SK-MEL-5 (cell line): ENCODE results near the gene OVCA2. TPM values are rescaled to one million over a fixed set of nuclear protein-coding genes. Genes with fewer than 3 reads are reported as not detected.

Experiments used
- DNase-seq: peaks from one replicate; pipeline ENCODE4 v3.0.0-alpha.2; 2016; ENCODE audit warnings: low read depth, low spot score
- in situ Hi-C: cut with HindIII; loops from 2 replicates; pipeline ENCODE4 v1.10.0; 2016; ENCODE audit warnings: low sequenced_read_pairs, high pct_unique_total_duplicates, low pct_unique_long_range_greater_than_20kb
- polyA plus RNA-seq, 2 experiments: library from polyadenylated mRNA; depleted of rRNA; stranded (reverse); fragments of >200 nt; gene quantifications; 2 replicates each; pipeline ENCODE4 v1.2.3, GENCODE V29; 2015
- total RNA-seq: library from RNA; depleted of rRNA; stranded (reverse); fragments of >200 nt; shearing (Covaris generic); gene quantifications from 2 replicates; pipeline ENCODE4 v1.2.3, GENCODE V29; 2014; rRNA removed

Gene OVCA2
- total RNA-seq = 74.9 and 82.0 TPM in 2 replicates
- 78.7 and 95.2 TPM in 2 replicates for polyA plus RNA-seq (2015; cell fraction: cytosol; rRNA removed)
- polyA plus RNA-seq (2015; cell fraction: nucleus; rRNA removed) = 33.7 and 35.8 TPM in 2 replicates

GRCh38 chr17:2041561-2042389 is at the start of gene OVCA2:
Gene OVCA2 (plus strand): TSS chr17:2042022. CDS start chr17:2042048, 26 bp downstream.
- in situ Hi-C loops = no loop called here
- DNase-seq = peak; percentile 95

GRCh38 chr17:1992541-1992940 is 49.3 kb upstream of the OVCA2 start:
- in situ Hi-C loops = no loop called here
- DNase-seq = no peak

- DNase-seq = no peak
- in situ Hi-C loops = no loop called here
These were observed 47.1 kb upstream of the OVCA2 start for GRCh38 chr17:1994707-1995106.

GRCh38 chr17:1995321-1995892 is 46.4 kb upstream of the OVCA2 start:
- in situ Hi-C loops = no loop called here
- DNase-seq = no peak

GRCh38 chr17:1995907-1996799 is 45.7 kb upstream of the OVCA2 start:
- in situ Hi-C loops = no loop called here
- no peak for DNase-seq

GRCh38 chr17:1996800-1997288 is 45.0 kb upstream of the OVCA2 start:
- in situ Hi-C loops = no loop called here
- no peak for DNase-seq

GRCh38 chr17:1997289-1997926 is 44.4 kb upstream of the OVCA2 start:
- in situ Hi-C loops = no loop called here
- DNase-seq = no peak

GRCh38 chr17:1997927-1998742 is 43.7 kb upstream of the OVCA2 start:
- in situ Hi-C loops = no loop called here
- DNase-seq = no peak

GRCh38 chr17:1999557-2000251 is 42.1 kb upstream of the OVCA2 start:
- peak; percentile 32 for DNase-seq
- in situ Hi-C loops = no loop called here

GRCh38 chr17:2002767-2003329 is 39.0 kb upstream of the OVCA2 start:
- in situ Hi-C loops = no loop called here
- no peak for DNase-seq

GRCh38 chr17:2003525-2003924 is 38.3 kb upstream of the OVCA2 start:
- in situ Hi-C loops = no loop called here
- DNase-seq = no peak

GRCh38 chr17:2004435-2004952 is 37.3 kb upstream of the OVCA2 start:
- in situ Hi-C loops = no loop called here
- DNase-seq = no peak

GRCh38 chr17:2008332-2009126 is 33.3 kb upstream of the OVCA2 start:
- no peak for DNase-seq
- in situ Hi-C loops = no loop called here

GRCh38 chr17:2009737-2010136 is 32.1 kb upstream of the OVCA2 start:
- DNase-seq = no peak
- in situ Hi-C loops = no loop called here
